MG63 (cell line): ENCODE measurements around the gene GPC6. TPM values are rescaled to one million over a fixed set of nuclear protein-coding genes. Genes with fewer than 3 reads are reported as not detected.

Experiments
- DNase-seq: peaks from one replicate; pipeline ENCODE4 v3.0.0-alpha.2; 2020
- H3K27me3 ChIP-seq: fragments of 250-450 bp; sonication (Bioruptor Pico); 2 replicates; pipeline ENCODE4 v1.5.1; 2020; ENCODE audit warnings: mild to moderate bottlenecking, moderate library complexity
- H3K36me3 ChIP-seq: fragments of 250-450 bp; sonication (Bioruptor Pico); 2 replicates; pipeline ENCODE4 v1.5.1; 2020; ENCODE audit warnings: mild to moderate bottlenecking, moderate library complexity
- H3K4me3 ChIP-seq: fragments of 250-450 bp; sonication (Bioruptor Pico); 2 replicates; pipeline ENCODE4 v1.5.1; 2020; ENCODE audit warnings: mild to moderate bottlenecking, moderate library complexity
- H3K9me3 ChIP-seq: fragments of 250-450 bp; sonication (Bioruptor Pico); 2 replicates; pipeline ENCODE4 v1.5.1; 2020; ENCODE audit warnings: mild to moderate bottlenecking, moderate library complexity
- total RNA-seq: library from RNA; depleted of rRNA; stranded (reverse); fragments of >200 nt; shearing (Covaris generic); gene quantifications from 2 replicates; pipeline ENCODE4 v1.2.3, GENCODE V29; 2014; ENCODE audit warnings: low replicate concordance

Gene GPC6
- total RNA-seq, 1 experiment from 2014 or later: 4.1 TPM

DNA sequence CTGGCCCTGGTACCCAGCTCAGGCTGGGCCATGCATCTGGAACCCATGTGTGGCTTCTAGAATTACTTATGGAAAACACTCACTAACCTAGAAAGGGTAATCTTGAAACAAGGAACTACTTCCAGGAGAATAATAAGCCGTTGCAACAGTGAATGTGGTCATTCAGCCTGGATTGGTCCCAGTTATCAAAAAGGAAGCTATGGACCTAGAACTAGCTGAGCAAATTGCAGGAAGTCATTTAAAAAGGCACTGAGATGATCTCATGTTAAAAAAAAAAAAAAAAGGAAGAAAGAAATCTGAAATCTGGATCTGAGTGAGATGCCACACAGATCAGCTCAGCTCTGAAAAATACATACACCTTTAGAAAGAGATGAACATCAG lies 1193.3 kb downstream of the GPC6 start:
- no peak for DNase-seq
- no peaks in the 10 kb centered on the region for H3K9me3 ChIP-seq
- H3K4me3 ChIP-seq: no peak overlapping the region
- H3K36me3 ChIP-seq: no peaks in the 10 kb centered on the region
- H3K27me3 ChIP-seq: no peaks in the 10 kb centered on the region

DNA sequence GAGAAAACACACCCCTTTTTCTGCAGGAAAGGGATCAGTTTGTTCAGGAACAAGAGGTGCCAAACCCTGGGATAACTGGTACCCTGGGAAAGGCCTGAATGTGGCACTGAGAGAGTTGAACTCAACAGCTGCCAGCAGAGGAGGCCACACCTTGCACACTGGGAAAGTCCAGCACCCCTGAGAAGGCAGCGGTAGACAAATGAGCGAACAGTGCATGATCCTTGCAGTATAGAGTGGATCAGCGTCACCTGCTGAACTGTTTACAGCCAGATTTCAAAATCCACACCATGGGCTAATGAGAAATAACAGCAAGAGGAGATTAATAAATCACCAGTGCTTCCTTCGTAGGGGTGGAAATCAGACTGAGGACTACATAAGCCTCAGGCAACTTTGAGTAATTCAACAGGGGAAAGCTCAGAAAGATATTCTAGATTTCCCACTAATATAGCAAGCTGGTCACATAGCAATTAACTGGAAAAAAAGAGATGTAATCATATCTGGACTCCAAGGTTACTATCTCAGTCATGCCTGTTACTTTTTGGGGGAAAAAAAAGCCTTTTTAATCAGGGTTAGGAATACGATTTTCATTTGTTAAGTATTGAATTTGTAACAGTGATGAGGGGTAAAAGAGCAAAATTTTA lies 1200.8 kb downstream of the GPC6 start:
- Histone ChIP-seq H3K36me3 (no peaks in the 10 kb centered on the region), H3K27me3 (no peaks in the 10 kb centered on the region), H3K4me3 (no peak overlapping the region), H3K9me3 (no peaks in the 10 kb centered on the region)
- DNase-seq: no peak

DNA sequence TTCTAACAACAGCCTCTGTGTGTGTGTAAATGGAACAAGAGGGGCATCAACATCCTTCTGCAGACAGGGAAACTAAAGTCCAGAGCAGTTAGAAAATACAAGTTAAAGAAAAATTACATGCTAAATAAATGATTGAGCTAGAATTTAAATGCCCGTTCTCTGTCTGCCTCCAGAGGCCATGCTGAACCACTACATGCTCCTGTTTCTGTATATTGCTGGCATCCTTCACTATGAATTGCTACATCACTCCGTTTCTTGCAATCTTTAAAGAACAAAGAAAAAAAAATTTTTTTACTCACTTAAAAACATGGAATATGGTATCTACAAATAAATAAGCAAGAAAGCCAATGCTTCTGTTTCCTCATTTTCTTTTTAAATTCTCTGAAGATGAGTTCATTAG lies 1205.0 kb downstream of the GPC6 start:
- Histone ChIP-seq H3K4me3 (no peak overlapping the region), H3K9me3 (no peaks in the 10 kb centered on the region), H3K27me3 (0 out of 2 replicates have a peak, but pooled peaks cover 3% of the 10 kb centered on the region), H3K36me3 (no peaks in the 10 kb centered on the region)
- no peak for DNase-seq

DNA sequence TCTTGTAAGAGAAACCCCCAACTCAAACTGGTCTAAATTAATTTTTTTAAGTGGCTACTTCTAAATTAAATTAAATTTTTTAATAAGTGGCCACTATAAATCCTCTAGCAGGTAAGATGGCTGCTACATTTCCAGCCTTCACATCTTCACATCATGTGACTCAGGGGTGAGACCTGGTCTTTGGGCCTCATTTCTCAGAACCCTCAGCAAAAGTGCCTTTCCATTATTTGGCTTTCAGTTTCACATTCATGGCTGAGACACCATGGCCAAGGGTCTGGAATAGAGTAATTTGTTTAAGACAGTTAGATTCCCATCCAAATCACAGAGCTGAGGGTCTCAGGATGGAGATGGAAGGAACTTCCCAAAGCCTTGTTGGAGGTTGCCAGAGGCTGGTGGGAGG lies 1205.4 kb downstream of the GPC6 start:
- Histone ChIP-seq H3K9me3 (no peaks in the 10 kb centered on the region), H3K36me3 (no peaks in the 10 kb centered on the region), H3K4me3 (no peak overlapping the region), H3K27me3 (0 out of 2 replicates have a peak, but pooled peaks cover 3% of the 10 kb centered on the region)
- no peak for DNase-seq

DNA sequence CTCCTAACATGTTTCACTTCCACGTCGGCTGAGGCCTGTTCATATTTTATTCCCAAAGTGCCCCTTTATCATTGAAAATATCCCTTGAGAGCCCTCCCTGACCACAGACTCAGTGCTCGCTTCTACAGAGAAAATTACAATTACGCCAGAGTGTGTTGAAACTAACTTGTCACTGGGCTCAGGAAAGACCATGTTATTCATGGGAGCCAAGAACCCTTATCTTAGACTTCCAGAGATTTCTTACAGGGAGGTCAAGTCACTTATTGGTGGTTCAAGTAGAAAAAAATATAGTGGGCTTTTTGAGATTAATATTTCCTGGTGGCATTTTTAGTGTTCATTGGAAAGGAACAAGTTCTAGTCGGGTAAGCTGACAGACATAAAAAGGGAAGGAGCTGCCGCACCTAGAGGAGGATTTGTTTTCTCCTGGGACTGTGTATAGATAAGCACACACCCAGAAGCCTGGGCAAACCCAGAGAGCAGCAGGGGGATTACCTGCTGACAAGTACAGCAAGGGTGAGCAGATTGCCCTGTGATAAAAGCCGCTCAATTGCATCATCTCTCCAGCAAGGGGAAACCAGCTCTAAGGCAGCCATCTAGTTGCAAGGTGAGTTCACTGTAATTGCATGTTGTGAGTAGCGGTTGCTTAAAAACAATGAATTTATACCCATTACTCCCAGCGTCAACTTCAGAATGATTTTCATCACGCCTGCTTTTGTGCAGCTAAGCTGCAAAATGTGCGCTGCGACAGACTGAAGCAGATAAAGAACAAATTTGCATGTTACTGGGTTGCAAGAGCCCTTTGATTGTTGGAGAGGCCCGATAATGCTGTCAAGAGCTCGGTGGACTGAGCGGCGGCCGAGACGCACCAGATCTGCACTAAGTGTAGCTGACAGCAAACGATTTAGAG lies 1206.7 kb downstream of the GPC6 start:
- Histone ChIP-seq H3K27me3 (peaks cover 3% of the 10 kb centered on the region; the same call in 1 of the 2 replicates), H3K4me3 (no peak overlapping the region), H3K9me3 (no peaks in the 10 kb centered on the region), H3K36me3 (no peaks in the 10 kb centered on the region)
- DNase-seq: no peak

DNA sequence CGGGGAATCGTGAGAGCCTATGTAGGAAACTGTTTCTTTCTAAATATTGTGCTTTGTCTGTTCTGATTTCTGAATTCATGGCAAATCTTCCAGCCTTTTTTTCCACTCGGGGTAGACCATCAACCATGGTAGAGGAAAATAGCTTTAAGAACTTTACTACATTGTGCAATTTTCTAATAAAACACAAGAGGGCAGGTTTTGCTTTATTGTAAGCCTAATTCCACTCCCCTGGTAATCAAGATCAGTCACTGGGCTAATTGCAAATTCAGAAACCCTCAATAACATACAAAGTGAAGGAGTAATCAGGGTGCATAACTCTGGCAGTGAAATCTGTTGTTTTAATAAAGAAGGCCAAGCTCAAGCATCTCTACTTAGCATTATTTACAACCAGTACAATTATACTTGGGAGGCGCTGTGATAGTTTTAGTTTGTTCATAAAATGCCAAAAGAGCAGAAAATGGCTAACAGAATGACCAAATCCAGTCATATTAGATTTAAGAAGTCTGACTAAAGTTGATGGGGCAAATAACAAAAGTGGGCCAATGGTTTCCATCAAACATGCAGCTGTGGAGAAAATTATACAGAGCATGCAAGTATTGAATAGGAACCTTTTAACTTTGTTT lies 1209.1 kb downstream of the GPC6 start:
- DNase-seq: no peak
- no peaks in the 10 kb centered on the region for H3K36me3 ChIP-seq
- no peaks in the 10 kb centered on the region for H3K9me3 ChIP-seq
- H3K4me3 ChIP-seq: no peak overlapping the region
- peaks cover 5% of the 10 kb centered on the region; the same call in 1 of the 2 replicates for H3K27me3 ChIP-seq

GRCh38 chr13:94444826-94445225 lies 1218.2 kb downstream of the GPC6 start:
- H3K36me3 ChIP-seq: no peaks in the 10 kb centered on the region
- H3K27me3 ChIP-seq: 0 out of 2 replicates have a peak, but pooled peaks cover under 1% of the 10 kb centered on the region
- no peak overlapping the region for H3K4me3 ChIP-seq
- no peaks in the 10 kb centered on the region for H3K9me3 ChIP-seq
- no peak for DNase-seq

DNA sequence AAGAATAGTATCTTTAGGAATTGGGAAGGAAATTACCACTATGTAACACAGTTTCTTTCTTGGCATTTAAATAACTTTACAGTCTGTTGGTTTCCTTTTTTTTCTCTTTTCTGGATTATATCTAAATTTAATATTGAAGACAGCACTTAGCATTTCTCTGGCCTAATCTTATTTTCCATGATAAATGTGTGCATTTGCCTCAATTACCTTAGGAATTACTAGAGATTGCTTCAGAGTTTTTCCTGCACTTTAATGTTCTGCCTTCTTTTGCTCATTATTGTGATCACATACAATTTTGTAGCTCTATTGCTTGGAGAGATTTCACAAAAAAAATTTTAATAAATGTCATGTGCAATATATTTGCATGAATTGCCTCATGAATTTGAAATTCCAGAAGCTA lies 1227.7 kb downstream of the GPC6 start:
- no peak overlapping the region for H3K4me3 ChIP-seq
- no peaks in the 10 kb centered on the region for H3K36me3 ChIP-seq
- no peaks in the 10 kb centered on the region for H3K9me3 ChIP-seq
- no peaks in the 10 kb centered on the region for H3K27me3 ChIP-seq
- no peak for DNase-seq

GRCh38 chr13:94454906-94455305 lies 1228.3 kb downstream of the GPC6 start:
- H3K27me3 ChIP-seq: no peaks in the 10 kb centered on the region
- no peak overlapping the region for H3K4me3 ChIP-seq
- no peaks in the 10 kb centered on the region for H3K36me3 ChIP-seq
- DNase-seq: peak; percentile 49
- no peaks in the 10 kb centered on the region for H3K9me3 ChIP-seq

GRCh38 chr13:94455414-94455813 lies 1228.8 kb downstream of the GPC6 start:
- no peaks in the 10 kb centered on the region for H3K36me3 ChIP-seq
- DNase-seq: no peak
- H3K27me3 ChIP-seq: no peaks in the 10 kb centered on the region
- no peak overlapping the region for H3K4me3 ChIP-seq
- no peaks in the 10 kb centered on the region for H3K9me3 ChIP-seq
